Stimulated activated CD8-positive, alpha-beta memory T cell treated with anti-CD3 and anti-CD28 coated beads, Interleukin-4, amount 100 ng/mL, for 24 hours (primary cell): ENCODE measurements around the gene C1orf21.

Source experiments
- DNase-seq: peaks from one replicate; pipeline ENCODE4 v3.0.0-alpha.2; 2020; ENCODE audit warnings: low read depth

Gene C1orf21

DNA sequence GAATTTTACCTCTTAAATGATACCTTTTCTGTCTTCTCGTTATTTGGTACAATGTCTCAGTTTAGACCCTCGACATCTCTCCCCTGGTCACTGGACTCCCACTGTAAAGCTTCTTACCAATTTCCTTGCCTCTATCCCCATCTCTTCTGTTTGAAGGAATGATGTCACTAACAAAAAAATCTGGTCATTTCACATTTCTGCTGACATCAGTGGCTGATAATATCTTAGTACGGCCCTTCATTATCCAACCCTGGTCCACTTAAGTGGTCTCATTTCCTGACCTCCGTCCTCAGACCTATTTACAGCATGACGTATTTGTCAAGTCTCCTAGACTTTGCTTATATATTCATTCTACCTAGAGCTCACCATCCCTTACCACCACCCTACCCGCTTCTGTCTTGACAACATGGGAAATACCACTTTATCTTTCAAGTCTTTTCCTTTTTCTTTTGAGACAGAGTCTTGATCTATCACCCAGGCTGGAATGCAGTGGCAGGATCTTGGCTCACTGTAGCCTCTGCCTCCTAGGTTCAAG is 60.9 kb downstream of the C1orf21 start:
- no peak for DNase-seq

- DNase-seq, result no peak
Measured at GRCh38 chr1:184449916-184450315, 63.1 kb downstream of the C1orf21 start.

GRCh38 chr1:184455786-184456185 is 69.0 kb downstream of the C1orf21 start:
- no peak for DNase-seq

DNA sequence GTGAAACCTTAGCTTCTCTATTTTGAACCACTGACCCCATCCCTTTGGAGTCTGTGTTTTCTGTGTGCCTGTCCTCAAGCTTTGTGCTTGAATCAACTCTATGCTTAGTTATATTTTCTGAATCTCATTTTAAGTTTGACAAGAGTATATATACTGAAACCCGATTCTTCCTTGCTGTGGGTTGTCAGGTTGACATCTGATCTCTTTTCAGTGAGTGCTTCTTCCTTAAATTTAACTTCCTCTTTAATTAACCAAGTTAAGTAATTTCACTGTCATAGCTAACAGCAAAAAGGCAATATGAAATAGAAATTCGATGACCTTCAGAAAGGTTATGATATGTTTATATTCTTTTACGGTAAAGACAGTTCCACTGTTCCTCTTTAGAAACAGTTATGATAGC is 69.4 kb downstream of the C1orf21 start:
- DNase-seq, result no peak

- no peak for DNase-seq
Measured at GRCh38 chr1:184457500-184457899, 70.7 kb downstream of the C1orf21 start.

DNA sequence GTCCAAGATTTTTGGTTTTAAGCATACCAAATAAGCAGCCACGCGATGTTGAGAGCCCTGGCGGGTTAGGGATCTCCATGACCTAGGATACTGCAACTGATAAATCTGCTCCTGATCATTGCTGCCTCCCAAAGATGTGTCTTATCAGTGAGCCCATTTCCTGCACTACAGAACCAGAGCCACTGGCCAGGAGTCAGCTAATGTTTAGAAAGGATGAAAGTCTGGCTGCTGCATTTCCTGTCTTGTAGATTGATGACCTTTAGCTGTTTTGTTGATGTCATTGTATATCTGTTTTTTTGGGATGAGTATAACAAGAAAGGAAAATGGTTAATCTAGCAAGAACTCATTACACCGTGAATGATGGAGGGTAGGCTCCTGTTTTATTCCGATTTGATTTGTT is 74.5 kb downstream of the C1orf21 start:
- DNase-seq, result no peak

GRCh38 chr1:184462155-184462554 is 75.3 kb downstream of the C1orf21 start:
- no peak for DNase-seq

DNA sequence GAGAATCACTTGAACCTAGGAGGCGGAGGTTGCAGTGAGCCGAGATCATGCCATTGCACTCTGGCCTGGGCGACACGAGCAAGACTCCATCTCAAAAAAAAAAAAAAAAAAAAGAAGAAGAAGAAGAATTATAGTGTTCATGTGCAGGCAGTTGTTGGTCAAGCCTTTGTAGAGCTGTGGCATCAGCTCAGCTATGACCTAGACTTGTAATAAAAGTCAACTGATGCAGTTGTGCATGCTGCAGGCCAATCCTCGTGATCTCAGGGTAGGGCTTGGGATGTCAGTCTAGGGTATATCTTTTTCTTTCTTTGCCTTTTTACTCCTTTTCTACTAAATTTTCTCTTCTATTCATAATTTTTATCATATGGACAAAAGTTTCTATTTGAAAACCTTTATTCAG is 76.2 kb downstream of the C1orf21 start:
- DNase-seq, result no peak

- DNase-seq, result no peak
Measured at GRCh38 chr1:184463680-184464079, 76.9 kb downstream of the C1orf21 start.

- no peak for DNase-seq
Measured at GRCh38 chr1:184464757-184465156, 77.9 kb downstream of the C1orf21 start.

GRCh38 chr1:184465489-184466146 is 78.8 kb downstream of the C1orf21 start:
- DNase-seq, result no peak

- no peak for DNase-seq
Measured at GRCh38 chr1:184467295-184467694, 80.5 kb downstream of the C1orf21 start.

DNA sequence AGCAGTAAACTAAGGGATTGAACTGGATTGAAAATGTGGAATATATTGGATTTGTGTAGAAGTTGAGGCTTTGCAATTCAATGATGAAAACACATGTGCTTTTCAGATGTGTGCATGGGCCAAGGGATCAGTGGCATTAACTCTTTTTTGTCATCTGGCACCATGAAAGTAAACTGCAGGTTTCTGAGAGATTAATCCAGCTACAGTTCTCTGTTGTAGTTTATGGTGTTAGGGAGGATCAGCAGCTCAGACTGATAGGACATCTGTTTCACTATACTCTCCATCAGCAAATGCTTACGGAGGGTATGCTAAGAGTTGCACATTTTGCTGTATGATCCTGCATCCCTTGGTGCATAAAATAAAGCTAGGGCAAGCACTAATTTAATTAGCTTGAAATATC is 82.6 kb downstream of the C1orf21 start:
- no peak for DNase-seq

GRCh38 chr1:184471686-184472085 is 84.9 kb downstream of the C1orf21 start:
- DNase-seq, result no peak

DNA sequence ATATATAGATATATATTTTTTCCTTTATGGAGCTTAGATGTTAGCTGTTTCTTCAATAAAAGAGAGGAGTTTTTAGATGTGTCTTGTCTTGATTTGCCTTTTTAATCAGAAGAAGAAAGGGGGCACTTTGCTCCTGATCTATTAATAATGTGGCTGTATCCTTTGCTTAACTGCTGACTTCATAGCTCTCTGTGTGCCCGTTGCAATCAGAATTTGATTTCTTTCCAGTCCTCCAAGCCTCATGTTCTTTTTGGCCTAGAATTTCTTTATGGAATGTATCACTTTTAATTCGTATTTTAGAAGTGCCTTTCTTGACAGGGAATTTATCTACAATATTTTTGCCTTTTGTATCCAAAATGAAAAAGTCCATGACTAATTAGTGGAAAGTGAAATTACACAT is 85.3 kb downstream of the C1orf21 start:
- no peak for DNase-seq

DNA sequence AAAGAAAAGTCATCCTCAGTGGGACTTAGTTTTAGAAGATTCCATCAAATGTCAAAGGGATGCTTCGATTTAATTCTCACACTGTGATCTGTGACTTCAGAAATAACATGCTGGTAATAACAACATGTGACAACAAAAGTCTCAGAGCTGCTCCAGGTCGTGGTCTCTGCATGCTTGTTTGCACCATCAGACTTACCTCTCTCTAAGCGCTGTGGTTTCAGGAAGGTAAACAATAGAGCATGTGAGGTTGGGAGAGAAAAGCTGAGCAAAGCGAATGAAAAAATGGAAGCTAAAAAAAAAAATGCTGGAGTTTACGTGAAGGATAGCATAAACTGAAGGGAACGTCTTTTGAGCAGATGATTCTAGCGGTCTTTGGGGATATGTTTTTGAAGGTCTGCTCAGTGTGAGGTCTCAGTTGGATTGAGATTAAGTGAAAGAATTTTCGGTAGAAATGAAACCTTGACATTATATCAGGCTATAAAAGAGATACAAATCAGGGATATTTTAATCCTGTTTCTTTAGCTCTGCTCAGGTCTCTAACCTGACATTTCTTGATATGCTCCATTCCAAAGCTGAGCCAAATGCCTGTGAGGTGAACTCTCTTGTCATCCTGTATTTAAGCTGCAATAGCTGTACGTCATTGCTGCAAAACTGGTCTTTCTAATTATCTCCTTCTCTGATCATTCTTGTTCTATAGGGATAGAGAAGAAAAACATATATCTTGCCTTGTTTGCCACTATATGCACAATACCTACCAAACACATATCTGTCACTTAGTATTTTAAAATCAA is 86.5 kb downstream of the C1orf21 start:
- DNase-seq, result no peak

DNA sequence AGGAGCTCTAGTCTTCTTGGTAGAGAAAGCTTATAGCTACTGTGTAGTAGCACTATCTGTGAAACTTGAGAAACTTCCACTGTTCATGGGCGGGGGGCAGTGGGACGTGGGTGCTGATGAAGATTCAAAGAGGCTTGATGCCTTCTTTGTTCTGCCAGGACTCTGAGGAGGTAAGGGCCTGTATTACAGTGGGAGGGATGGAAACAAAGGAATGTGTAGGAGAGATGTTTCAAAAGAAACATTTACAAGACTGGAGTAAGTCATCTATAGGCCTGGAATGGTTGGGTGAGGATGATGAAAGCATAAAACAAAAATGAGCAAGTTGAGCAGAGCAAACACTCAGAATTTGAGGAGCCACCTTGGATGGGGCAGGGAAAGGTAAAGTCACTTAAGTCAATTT is 89.4 kb downstream of the C1orf21 start:
- DNase-seq, result no peak

DNA sequence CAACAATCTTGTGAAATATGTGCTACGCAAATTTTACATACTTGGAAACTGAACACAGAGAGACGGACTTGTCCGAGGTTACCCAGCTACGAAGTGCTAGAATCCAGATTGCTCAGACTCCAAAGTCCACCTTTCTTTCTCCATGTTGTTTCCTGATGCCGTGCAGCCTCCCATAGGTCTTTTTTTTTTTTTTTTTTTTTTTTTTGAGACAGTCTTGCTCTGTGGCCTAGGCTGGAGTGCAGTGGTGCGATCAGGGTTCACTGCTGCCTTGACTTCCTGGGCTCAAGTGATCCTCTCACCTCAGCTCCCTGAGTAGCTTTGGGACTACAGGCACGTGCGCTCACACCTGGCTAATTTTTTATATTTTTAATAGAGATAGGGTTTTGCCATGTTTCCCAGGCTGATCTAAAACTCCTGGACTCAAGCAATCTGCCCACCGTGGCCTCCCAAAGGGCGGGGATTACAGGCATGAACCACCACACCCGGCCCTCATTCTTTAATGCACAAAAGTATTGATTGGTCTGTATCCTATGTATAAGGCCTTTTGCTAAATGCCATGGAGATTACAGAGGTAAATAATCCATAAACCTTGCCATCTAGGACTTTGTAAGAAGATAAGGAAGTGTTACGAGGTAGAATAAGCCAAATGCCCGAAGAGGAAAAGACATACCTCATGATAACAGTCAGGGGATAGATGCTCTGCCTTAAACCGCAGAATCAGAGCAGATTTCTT is 92.8 kb downstream of the C1orf21 start:
- DNase-seq, result no peak

DNA sequence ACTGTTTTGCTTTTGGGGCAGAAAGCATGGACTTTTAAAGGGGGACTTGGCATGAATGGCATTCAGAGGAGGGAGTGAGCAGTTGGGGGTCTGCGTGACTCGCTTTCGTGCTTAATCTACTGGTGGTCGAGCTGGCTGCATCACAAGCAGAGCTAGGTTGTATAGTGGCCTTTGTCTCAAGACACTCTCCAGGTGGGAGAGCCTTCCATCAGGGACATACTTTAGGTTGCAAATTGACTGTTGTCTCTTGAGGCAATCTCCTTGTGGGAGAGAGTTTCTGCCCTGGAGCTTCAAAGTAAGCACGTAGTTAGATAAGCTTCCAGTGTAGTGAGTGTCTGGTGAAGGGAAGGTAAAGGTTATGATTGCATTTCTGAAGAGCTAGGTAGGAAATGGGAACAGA is 93.9 kb downstream of the C1orf21 start:
- DNase-seq, result no peak

DNA sequence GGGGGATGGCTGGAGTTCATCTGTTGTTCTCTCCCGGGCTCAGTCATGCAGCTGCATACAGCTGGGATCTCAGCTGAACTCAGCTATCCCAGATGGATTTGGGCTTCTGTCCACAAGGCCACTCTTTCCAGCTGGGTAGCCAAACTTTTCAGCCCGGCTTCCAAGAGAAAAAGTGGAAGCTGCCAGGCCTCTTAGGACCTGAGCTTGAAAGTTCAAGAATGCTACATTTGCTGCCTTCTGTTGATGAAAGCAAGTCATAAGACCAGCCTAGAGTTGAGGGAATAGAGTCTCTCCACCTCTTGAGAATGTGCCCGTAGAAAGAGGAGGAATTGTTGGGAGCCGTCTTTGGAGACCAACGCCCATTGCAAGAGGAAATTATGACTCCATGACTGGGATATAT is 95.3 kb downstream of the C1orf21 start:
- DNase-seq, result no peak

DNA sequence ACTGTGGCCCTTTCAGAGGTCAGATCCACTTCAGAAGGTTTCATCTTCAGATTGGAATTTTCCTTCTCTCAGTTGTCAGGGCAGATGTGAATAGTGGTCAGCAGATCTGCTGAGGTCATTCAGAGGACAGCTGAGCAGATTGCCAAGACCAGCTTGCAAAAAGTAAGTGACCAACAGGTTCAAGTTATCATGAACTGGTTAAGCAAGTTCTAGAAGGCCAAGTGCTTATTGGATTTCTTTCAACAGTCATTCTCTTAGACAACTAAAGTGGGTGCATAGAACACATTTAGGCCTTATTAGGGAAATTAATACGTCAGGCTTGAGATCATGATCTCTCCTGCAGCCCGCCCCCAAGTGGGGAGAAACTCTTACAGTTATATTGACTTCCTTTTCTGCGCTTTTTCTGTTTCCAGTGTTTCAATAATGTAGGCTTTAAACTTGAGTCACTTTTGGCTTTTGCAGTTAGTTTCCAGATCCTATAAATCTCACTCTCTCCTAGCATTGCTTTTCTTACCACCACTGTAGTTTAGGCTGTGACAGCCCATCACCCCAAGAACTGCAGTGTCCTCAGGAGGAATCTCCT is 96.4 kb downstream of the C1orf21 start:
- no peak for DNase-seq
